GM21528 (cell line): ENCODE measurements around the gene OR8B4.
"Not testable (repeated sequence)": the region's sequence is repeated elsewhere in the genome, so short reads cannot be mapped to it uniquely, and the experiment has no call there.

ENCODE experiments used
- ATAC-seq: cut with Tn5 transposase; IDR thresholded peaks from one replicate; pipeline ENCODE4 v1.9.1; 2021; ENCODE audit warnings: mild to moderate bottlenecking, moderate library complexity; ENCODE audit not compliant: unreplicated experiment, low FRiP score

Gene OR8B4

DNA sequence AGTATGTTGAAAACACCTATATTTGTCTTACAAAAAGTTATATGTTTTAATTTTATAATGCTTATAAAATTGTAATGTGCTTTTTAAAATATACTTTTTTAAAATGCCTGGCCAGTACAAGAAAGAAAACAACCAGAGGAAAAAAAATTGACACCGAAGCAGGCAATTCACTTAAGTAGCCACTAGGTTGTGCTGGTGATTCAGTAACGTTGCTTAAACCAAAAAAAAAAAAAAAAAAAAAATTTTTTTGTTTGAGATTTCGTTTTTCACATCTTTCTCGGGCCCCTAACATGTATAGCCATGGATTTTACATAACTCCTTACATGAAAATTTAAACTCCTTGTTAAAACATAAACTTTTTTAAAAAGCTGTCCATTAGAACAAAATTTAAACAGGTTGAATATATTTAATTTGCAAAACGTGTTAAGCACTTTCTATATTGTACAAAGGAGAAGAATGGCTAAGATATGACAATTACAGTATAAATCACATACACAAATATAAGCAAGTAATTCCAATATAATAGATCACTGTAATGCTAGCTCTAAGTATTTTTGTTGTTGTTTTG lies 9.2 kb downstream of the OR8B4 start:
- ATAC-seq, result no peak

DNA sequence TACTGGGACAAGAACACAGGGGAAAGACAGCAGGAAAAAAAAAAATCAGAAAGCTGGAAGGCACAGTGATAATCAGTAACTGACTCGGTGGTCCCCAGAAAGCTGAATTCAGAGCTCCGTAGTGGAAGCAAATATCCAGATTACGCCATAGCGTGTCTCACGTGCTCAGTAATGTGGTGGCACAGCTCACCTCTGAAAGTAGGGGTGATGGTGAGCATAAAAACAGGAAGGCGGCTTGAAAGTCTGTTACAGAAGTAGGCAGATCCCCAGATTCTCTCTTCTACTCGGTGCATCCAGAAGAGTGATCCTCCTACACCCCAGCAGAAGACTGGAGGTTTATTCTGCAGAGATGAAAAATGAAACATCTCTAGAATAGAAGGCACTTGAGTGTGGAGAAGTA lies 14.8 kb downstream of the OR8B4 start:
- ATAC-seq, result no peak

DNA sequence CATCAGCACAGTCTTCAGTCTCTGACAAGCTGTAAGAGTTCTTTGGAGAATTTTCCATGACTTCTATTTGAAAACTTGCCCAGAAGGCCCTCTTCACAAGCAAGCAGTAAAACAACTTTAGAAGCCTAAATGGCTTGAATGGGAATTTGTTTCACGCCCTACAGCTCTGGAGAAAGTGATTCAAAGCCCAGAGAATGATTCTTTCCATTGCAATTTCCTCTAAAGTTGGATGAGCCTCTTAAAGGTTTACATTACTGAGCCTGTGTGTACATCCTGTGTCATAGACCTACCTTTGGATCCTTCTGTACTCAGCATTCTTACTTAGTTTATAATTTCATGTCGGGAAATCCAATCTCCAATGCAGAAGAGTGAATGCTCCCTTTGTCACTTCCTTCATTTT lies 19.1 kb downstream of the OR8B4 start:
- no peak for ATAC-seq

DNA sequence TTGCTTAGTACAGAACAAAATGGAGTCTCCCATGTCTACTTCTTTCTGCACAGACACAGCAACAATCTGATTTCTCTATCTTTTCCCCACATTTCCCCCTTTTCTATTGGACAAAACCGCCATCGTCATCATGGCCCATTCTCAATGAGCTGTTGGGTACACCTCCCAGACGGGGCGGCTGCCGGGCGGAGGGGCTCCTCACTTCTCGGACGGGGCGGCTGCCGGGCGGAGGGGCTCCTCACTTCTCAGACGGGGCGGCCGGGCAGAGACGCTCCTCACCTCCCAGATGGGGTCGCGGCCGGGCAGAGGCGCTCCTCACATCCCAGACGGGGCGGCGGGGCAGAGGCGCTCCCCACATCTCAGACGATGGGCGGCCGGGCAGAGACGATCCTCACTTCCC lies 21.5 kb downstream of the OR8B4 start:
- ATAC-seq, result not testable (repeated sequence)

DNA sequence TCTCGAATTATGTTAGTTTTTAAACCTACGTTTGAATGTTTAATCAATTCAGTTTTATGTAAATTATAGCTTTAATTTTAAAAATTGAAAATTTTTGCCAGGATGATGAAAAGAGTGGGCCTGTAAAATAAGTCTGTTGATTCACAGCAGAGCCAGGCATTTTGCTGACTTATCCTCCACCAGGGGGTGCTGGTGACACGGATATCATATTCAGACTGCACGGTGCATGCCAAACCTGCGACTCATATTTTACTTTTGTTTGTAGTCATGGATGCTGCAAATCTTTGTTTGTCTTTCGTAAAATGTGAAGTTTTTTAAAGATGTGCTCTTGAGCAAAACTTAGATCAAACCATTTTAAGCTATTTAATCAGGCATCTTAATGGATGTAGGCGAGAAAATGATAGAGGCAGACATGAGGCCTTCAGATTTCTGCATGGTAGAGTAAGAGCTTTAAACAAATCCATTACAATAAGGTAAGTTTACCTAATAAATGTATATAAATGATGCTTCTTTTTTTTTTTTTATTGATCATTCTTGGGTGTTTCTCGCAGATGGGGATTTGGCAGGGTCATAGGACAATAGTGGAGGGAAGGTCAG lies 22.2 kb downstream of the OR8B4 start:
- ATAC-seq, result peak; percentile 96

DNA sequence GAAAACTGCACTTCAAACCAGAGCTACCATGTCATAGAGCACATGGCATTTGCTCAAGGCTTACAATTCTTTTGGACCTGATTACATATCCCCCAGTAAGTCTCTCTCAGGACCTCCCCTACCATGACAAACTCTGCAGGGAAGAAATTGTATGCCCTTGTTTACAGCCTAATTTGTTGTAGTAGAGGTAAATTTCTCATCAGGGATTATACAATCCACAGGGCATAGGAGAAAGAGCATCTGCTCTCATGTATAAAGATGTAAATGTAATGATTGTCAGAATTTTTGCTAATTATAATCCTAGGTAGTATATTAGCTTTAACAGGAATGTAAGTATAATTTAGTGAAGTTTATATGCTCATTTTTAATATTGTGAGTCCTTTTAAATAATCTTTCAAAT lies 25.7 kb downstream of the OR8B4 start, which contains the start of gene OR8B3:
OR8B3 (minus strand) TSS at position 101 of the 400 bp plus-strand sequence. CDS start 1,673 bp downstream, outside the sequence.
- ATAC-seq, result no peak

DNA sequence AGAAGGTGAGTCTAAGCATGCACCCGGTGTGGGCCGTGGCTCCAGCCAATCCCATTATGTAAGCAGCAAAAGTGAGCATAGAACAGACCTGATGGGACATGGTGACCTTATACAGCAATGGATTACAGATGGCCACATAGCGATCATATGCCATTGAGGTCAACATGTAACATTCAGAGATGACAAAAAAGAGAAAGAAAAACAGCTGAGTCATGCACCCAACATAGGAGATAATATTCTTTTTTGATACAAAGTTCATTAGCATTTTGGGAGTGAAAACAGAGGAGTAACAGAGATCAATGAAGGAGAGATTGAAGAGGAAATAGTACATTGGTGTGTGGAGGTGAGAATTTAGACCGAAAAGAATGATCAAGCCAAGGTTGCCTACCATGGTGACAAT lies 27.8 kb downstream of the OR8B4 start:
- not testable (repeated sequence) for ATAC-seq

DNA sequence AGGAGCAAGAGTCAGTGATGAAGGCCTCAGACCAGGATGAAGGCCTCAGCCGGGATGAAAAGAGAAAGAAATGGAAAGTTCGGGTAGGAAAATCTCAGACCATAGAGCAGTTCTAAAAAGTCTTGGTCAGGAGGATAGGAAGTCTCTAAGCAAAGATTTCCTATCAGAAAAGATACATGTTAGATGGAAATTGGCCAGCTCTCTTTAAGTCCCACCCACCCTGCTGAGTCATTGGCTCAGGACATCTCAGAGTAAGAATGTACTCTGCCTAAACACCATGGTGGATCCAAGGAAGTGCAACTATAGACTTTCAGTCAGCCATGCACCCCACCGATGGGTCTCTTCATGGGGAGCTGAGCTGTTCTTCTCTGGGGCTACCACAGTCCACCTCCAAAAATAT lies 30.3 kb downstream of the OR8B4 start:
- no peak for ATAC-seq

DNA sequence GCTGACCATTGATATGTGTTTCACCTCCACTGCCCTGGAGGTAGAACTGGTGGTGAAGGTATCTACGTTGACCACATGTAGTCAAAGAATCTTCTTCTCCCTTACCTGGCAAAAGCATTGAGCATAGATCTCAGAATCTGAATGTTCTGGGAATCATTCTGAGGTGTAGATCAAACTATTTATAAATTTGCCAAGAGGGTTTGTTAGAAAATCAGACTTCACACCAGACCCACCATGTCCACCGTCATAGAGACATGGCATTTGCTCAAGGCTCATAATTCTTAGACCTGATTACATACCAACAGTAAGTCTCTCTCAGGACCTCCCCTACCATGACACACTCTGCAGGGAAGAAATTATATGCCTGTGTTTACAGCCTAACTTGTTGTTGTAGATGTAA lies 40.3 kb downstream of the OR8B4 start, which contains the start of gene OR8B2:
OR8B2 (minus strand) TSS at position 101 of the 400 bp plus-strand sequence. CDS start 1,156 bp downstream, outside the sequence.
- ATAC-seq, result no peak

DNA sequence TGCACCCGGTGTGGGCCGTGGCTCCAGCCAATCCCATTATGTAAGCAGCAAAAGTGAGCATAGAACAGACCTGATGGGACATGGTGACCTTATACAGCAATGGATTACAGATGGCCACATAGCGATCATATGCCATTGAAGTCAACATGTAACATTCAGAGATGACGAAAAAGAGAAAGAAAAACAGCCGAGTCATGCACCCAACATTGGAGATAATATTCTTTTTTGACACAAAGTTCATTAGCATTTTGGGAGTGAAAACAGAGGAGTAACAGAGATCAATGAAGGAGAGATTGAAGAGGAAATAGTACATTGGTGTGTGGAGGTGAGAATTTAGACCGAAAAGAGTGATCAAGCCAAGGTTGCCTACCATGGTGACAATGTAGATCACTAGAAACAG lies 41.8 kb downstream of the OR8B4 start:
- ATAC-seq, result not testable (repeated sequence)

DNA sequence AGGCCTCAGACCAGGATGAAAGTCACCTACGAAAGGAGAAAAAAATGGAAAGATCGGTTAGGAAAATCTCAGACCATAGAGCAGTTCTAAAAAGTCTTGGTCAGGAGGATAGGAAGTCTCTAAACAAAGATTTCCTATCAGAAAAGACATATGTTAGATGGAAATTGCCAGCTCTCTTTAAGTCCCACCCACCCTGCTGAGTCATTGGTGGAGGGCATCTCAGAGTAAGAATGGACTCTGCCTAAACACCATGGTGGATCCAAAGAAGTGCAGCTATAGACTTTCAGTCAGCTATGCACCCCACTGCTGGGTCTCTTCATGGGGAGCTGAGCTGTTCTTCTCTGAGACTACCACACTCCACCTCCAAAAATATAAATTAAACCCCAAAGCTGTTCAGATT lies 44.1 kb downstream of the OR8B4 start:
- no peak for ATAC-seq

DNA sequence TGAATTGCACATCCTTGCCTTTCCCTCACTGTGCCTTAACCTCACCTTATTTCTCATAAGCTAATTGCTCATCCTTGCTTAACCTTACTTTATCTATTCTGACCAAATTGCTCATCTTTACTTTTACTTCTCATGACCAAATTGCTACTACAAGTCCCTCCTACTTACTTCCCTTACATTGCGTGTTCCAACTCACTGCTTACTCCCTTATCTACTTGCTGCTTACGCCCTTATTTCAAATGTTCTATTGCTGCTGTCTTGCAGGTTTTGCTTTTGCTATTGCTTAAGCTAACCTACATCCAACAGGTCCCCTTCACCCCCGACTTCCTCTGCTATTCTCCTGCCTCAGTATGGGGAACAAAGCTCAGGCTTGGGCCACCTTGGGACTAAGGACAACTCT lies 48.4 kb downstream of the OR8B4 start:
- ATAC-seq, result no peak
